ENCODE data around the gene EHD1. TPM values are rescaled to one million over a fixed set of nuclear protein-coding genes. Genes with fewer than 3 reads are reported as not detected.

EHD1 gene
- total RNA-seq, 3 donors from 2014 or later, result 26.9 to 45.4 (median 31.2) TPM

GRCh38 chr11:64829536-64830251 is 48.7 kb downstream of the EHD1 start:
- H3K27ac ChIP-seq, result no peak overlapping the region
- H3K9me3 ChIP-seq, result no peaks in the 10 kb centered on the region
- TF ChIP-seq POLR2AphosphoS5 (IDR thresholded peaks at IDR 0.05) (no peak), CTCF (IDR thresholded peaks at IDR 0.05) (no peak), POLR2A (IDR thresholded peaks at IDR 0.05) (no peak)
- DNase-seq (ENCODE audit: low spot score in 2 of 2), result no peak
- no peaks in the 10 kb centered on the region for H3K27me3 ChIP-seq
- intact Hi-C loops (cut with DNase I; ENCODE audit: low total_unique reads), result no loop called here
- H3K4me3 ChIP-seq, result no peak overlapping the region
- no peaks in the 10 kb centered on the region for H3K4me1 ChIP-seq
- no peaks in the 10 kb centered on the region for H3K36me3 ChIP-seq

GRCh38 chr11:64827451-64827839 is 51.0 kb downstream of the EHD1 start:
- intact Hi-C loops (cut with DNase I; ENCODE audit: low total_unique reads), result no loop called here
- Histone ChIP-seq H3K27ac (no peak overlapping the region), H3K4me3 (no peak overlapping the region), H3K36me3 (no peaks in the 10 kb centered on the region), H3K27me3 (no peaks in the 10 kb centered on the region), H3K4me1 (no peaks in the 10 kb centered on the region), H3K9me3 (no peaks in the 10 kb centered on the region)
- DNase-seq (ENCODE audit: low spot score in 2 of 2), result no peak
- TF ChIP-seq POLR2AphosphoS5 (IDR thresholded peaks at IDR 0.05), result no peak

GRCh38 chr11:64826578-64827450 is 51.6 kb downstream of the EHD1 start:
- TF ChIP-seq CTCF (IDR thresholded peaks at IDR 0.05) (no peak), POLR2A (IDR thresholded peaks at IDR 0.05) (no peak)
- Histone ChIP-seq H3K4me3 (no peak overlapping the region), H3K27me3 (no peaks in the 10 kb centered on the region), H3K27ac (no peak overlapping the region), H3K36me3 (no peaks in the 10 kb centered on the region), H3K4me1 (no peaks in the 10 kb centered on the region), H3K9me3 (no peaks in the 10 kb centered on the region)
- intact Hi-C loops (cut with DNase I; ENCODE audit: low total_unique reads), result no loop called here
- no peak for DNase-seq (ENCODE audit: low spot score in 2 of 2)

GRCh38 chr11:64826062-64826461 is 52.4 kb downstream of the EHD1 start:
- no peaks in the 10 kb centered on the region for H3K36me3 ChIP-seq
- TF ChIP-seq CTCF (IDR thresholded peaks at IDR 0.05), result no peak
- no peak for TF ChIP-seq POLR2A (IDR thresholded peaks at IDR 0.05)
- no peak for TF ChIP-seq POLR2AphosphoS5 (IDR thresholded peaks at IDR 0.05)
- DNase-seq (ENCODE audit: low spot score in 2 of 2), result no peak
- no peaks in the 10 kb centered on the region for H3K4me1 ChIP-seq
- intact Hi-C loops (cut with DNase I; ENCODE audit: low total_unique reads), result no loop called here
- no peaks in the 10 kb centered on the region for H3K9me3 ChIP-seq
- no peak overlapping the region for H3K4me3 ChIP-seq
- H3K27ac ChIP-seq, result no peak overlapping the region
- H3K27me3 ChIP-seq, result no peaks in the 10 kb centered on the region

- Histone ChIP-seq H3K4me1 (no peaks in the 10 kb centered on the region), H3K9me3 (no peaks in the 10 kb centered on the region), H3K36me3 (no peaks in the 10 kb centered on the region), H3K4me3 (no peak overlapping the region), H3K27ac (no peak overlapping the region), H3K27me3 (no peaks in the 10 kb centered on the region)
- intact Hi-C loops (cut with DNase I; ENCODE audit: low total_unique reads), result no loop called here
- no peak for DNase-seq (ENCODE audit: low spot score in 2 of 2)
- TF ChIP-seq POLR2AphosphoS5 (IDR thresholded peaks at IDR 0.05) (no peak), POLR2A (IDR thresholded peaks at IDR 0.05) (no peak), CTCF (IDR thresholded peaks at IDR 0.05) (no peak)
These were observed 54.8 kb downstream of the EHD1 start for GRCh38 chr11:64823568-64824119.

All from breast epithelium (tissue), 4 donors.